Vagina (tissue), 2 donors: ENCODE results near the gene APBB2. TPM values are rescaled to one million over a fixed set of nuclear protein-coding genes. Genes with fewer than 3 reads are reported as not detected.
"Not testable (repeated sequence)": the region's sequence is repeated elsewhere in the genome, so short reads cannot be mapped to it uniquely, and the experiment has no call there.

ENCODE experiments used
- DNase-seq, 2 donors: peaks; one replicate each; pipeline ENCODE4 v3.0.0-alpha.2; 2017; ENCODE audit errors: extremely low spot score in 2 of 2
- H3K27ac ChIP-seq: fragments of 200-600 bp; sonication (generic); one replicate; pipeline ENCODE4 v1.5.1; 2019
- H3K27me3 ChIP-seq: fragments of 200-600 bp; sonication (generic); one replicate; pipeline ENCODE4 v1.5.1; 2019
- H3K36me3 ChIP-seq, 2 donors: fragments of 200-600 bp; sonication (generic); one replicate each; pipeline ENCODE4 v1.5.1; 2017 to 2019
- H3K4me1 ChIP-seq: fragments of 200-600 bp; sonication (generic); one replicate; pipeline ENCODE4 v1.5.1; 2019
- H3K4me3 ChIP-seq, 2 donors: fragments of 200-600 bp; sonication (generic); 1 replicate in 1 of 2; 2 replicates in 1 of 2; pipeline ENCODE4 v1.5.1; 2016 to 2019
- H3K9me3 ChIP-seq: fragments of 200-600 bp; sonication (generic); one replicate; pipeline ENCODE4 v1.5.1; 2019
- CTCF ChIP-seq, 3 experiments: fragments of 450-650 bp in 2 of 3; fragments of 200-600 bp in 1 of 3; sonication (generic) in 1 of 3; IDR thresholded peaks; one replicate each; pipeline ENCODE4 v1.5.1; 2017 to 2019; ENCODE audit warnings: antibody characterized with exemption in 3 of 3, mild to moderate bottlenecking in 2 of 3, moderate library complexity in 2 of 3
- POLR2A ChIP-seq, 2 donors: fragments of 450-650 bp; IDR thresholded peaks; one replicate each; pipeline ENCODE4 v1.6.1; 2017; ENCODE audit warnings: antibody characterized with exemption in 2 of 2, mild to moderate bottlenecking in 2 of 2, moderate library complexity in 2 of 2
- POLR2AphosphoS5 ChIP-seq, 2 donors: sonication (generic); formaldehyde crosslinking; IDR thresholded peaks; one replicate each; pipeline ENCODE4 v1.9.0; 2017; ENCODE audit warnings: antibody characterized with exemption in 2 of 2, mild to moderate bottlenecking in 2 of 2, low read depth in 1 of 2; ENCODE audit not compliant: insufficient read depth in 1 of 2
- intact Hi-C: fragments of 100-400 bp; cut with DNase I; formaldehyde crosslinking; loops from one replicate; pipeline ENCODE4 v1.15.1; 2023
- total RNA-seq: library from RNA; depleted of rRNA; stranded (reverse); fragments of >200 nt; gene quantifications from one replicate; pipeline ENCODE4 v1.2.3, GENCODE V29; 2016

Gene APBB2
- total RNA-seq, 1 donor from 2014 or later = 68.8 TPM

- peak; percentile 1 to 17 for TF ChIP-seq POLR2AphosphoS5 (IDR thresholded peaks at IDR 0.05; ENCODE audit: insufficient read depth in 1 of 2, low read depth in 1 of 2)
- intact Hi-C loops, H3K4me3 ChIP-seq, H3K9me3 ChIP-seq, H3K27ac ChIP-seq, H3K27me3 ChIP-seq, H3K36me3 ChIP-seq: not testable (repeated sequence)
- DNase-seq = peak in 1 of 2 donors; percentile 71
- H3K4me1 ChIP-seq = peaks cover 55% of the 10 kb centered on the region
Measured at GRCh38 chr4:41147570-41147969, 66.8 kb downstream of the APBB2 start.

- Histone ChIP-seq H3K9me3 (no peaks in the 10 kb centered on the region), H3K27ac (peak overlapping the region; percentile 79), H3K4me1 (peaks cover 62% of the 10 kb centered on the region), H3K4me3 (no peak overlapping the region), H3K27me3 (no peaks in the 10 kb centered on the region), H3K36me3 (no peaks in the 10 kb centered on the region)
- TF ChIP-seq CTCF (IDR thresholded peaks at IDR 0.05) (no peak), POLR2AphosphoS5 (IDR thresholded peaks at IDR 0.05; ENCODE audit: insufficient read depth in 1 of 2, low read depth in 1 of 2) (peak in 1 of 2 donors; percentile 16)
- intact Hi-C loops = no loop called here
- DNase-seq = no peak
Measured at GRCh38 chr4:41146716-41147506, 67.4 kb downstream of the APBB2 start.

GRCh38 chr4:41146196-41146595 is 68.1 kb downstream of the APBB2 start:
- H3K4me1 ChIP-seq = peaks cover 69% of the 10 kb centered on the region
- no peaks in the 10 kb centered on the region for H3K9me3 ChIP-seq
- TF ChIP-seq POLR2A (IDR thresholded peaks at IDR 0.05) (no peak), POLR2AphosphoS5 (IDR thresholded peaks at IDR 0.05; ENCODE audit: insufficient read depth in 1 of 2, low read depth in 1 of 2) (no peak), CTCF (IDR thresholded peaks at IDR 0.05) (no peak)
- intact Hi-C loops = no loop called here
- H3K4me3 ChIP-seq = no peak overlapping the region
- H3K27ac ChIP-seq = peak overlapping the region; percentile 79
- H3K27me3 ChIP-seq = no peaks in the 10 kb centered on the region
- no peak for DNase-seq
- no peaks in the 10 kb centered on the region for H3K36me3 ChIP-seq

GRCh38 chr4:41145571-41146078 is 68.7 kb downstream of the APBB2 start:
- H3K4me1 ChIP-seq = peaks cover 72% of the 10 kb centered on the region
- peak overlapping the region; percentile 79 for H3K27ac ChIP-seq
- intact Hi-C loops = no loop called here
- no peaks in the 10 kb centered on the region for H3K36me3 ChIP-seq
- no peak for DNase-seq
- H3K27me3 ChIP-seq = no peaks in the 10 kb centered on the region
- no peaks in the 10 kb centered on the region for H3K9me3 ChIP-seq
- no peak for TF ChIP-seq CTCF (IDR thresholded peaks at IDR 0.05)
- no peak overlapping the region for H3K4me3 ChIP-seq

- H3K27ac ChIP-seq = peak overlapping the region; percentile 79
- TF ChIP-seq POLR2AphosphoS5 (IDR thresholded peaks at IDR 0.05; ENCODE audit: insufficient read depth in 1 of 2, low read depth in 1 of 2) (no peak), CTCF (IDR thresholded peaks at IDR 0.05) (no peak), POLR2A (IDR thresholded peaks at IDR 0.05) (no peak)
- no peaks in the 10 kb centered on the region for H3K27me3 ChIP-seq
- H3K4me3 ChIP-seq = no peak overlapping the region
- no peaks in the 10 kb centered on the region for H3K36me3 ChIP-seq
- H3K4me1 ChIP-seq = peaks cover 72% of the 10 kb centered on the region
- DNase-seq = no peak
- no peaks in the 10 kb centered on the region for H3K9me3 ChIP-seq
- intact Hi-C loops = no loop called here
Measured at GRCh38 chr4:41144812-41145211, 69.5 kb downstream of the APBB2 start.
